ENCODE measurements around the gene ZNF501. TPM values are rescaled to one million over a fixed set of nuclear protein-coding genes. Genes with fewer than 3 reads are reported as not detected.

The ZNF501 gene
- total RNA-seq, 6 experiments from 2014 or later: 1.0 to 2.0 (median 1.7) TPM

GRCh38 chr3:44772099-44772442, 42.6 kb downstream of the ZNF501 start:
- H3K4me1 Mint-ChIP-seq (ENCODE audit: low read depth): no peaks in the 10 kb centered on the region

GRCh38 chr3:44782891-44783290, 53.5 kb downstream of the ZNF501 start:
- no peak for DNase-seq
- H3K4me1 Mint-ChIP-seq (ENCODE audit: low read depth): no peaks in the 10 kb centered on the region
- H3K27ac Mint-ChIP-seq: no peak overlapping the region
- TF ChIP-seq, protein P1, sequence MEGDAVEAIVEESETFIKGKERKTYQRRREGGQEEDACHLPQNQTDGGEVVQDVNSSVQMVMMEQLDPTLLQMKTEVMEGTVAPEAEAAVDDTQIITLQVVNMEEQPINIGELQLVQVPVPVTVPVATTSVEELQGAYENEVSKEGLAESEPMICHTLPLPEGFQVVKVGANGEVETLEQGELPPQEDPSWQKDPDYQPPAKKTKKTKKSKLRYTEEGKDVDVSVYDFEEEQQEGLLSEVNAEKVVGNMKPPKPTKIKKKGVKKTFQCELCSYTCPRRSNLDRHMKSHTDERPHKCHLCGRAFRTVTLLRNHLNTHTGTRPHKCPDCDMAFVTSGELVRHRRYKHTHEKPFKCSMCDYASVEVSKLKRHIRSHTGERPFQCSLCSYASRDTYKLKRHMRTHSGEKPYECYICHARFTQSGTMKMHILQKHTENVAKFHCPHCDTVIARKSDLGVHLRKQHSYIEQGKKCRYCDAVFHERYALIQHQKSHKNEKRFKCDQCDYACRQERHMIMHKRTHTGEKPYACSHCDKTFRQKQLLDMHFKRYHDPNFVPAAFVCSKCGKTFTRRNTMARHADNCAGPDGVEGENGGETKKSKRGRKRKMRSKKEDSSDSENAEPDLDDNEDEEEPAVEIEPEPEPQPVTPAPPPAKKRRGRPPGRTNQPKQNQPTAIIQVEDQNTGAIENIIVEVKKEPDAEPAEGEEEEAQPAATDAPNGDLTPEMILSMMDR (IDR thresholded peaks at IDR 0.05): no peak
- no peaks in the 10 kb centered on the region; the same call in 1 of the 2 replicates for H3K27me3 Mint-ChIP-seq (ENCODE audit: insufficient read depth)
- no peak overlapping the region for H3K4me3 Mint-ChIP-seq
- peaks cover 5% of the 10 kb centered on the region; the same call in 1 of the 2 replicates for H3K36me3 Mint-ChIP-seq (ENCODE audit: low read depth)
- H3K9me3 Mint-ChIP-seq: no peaks in the 10 kb centered on the region

More at GRCh38 chr3:44772099-44772442, 42.6 kb downstream of the ZNF501 start:
- Mint-ChIP-seq H3K27me3 (ENCODE audit: insufficient read depth) (no peaks in the 10 kb centered on the region), H3K9me3 (peaks cover 50% of the 10 kb centered on the region), H3K36me3 (ENCODE audit: low read depth) (peaks cover 71% of the 10 kb centered on the region), H3K27ac (no peak overlapping the region), H3K4me3 (no peak overlapping the region)
- TF ChIP-seq, protein P1 (IDR thresholded peaks at IDR 0.05): no peak
- DNase-seq: no peak

Other genes starting within 250 kb of the ZNF501 start
- 1 to 10 TPM in 2 of 6 experiments, under 1 TPM in 4; 0.57 to 1.2 (median 0.94) TPM for gene ZKSCAN7, start 174.4 kb upstream of the ZNF501 start, total RNA-seq (2021; fragmentation: NEBNext Ultra II Directional; extraction: Animal tissue kit (Norgen Biotek cat#: 25700))
- under 1 TPM; 0.05 to 0.23 (median 0.14) TPM for gene ZNF660, start 144.7 kb upstream of the ZNF501 start, total RNA-seq (2021; fragmentation: NEBNext Ultra II Directional; extraction: Animal tissue kit (Norgen Biotek cat#: 25700))
- gene ZNF197, start 104.6 kb upstream of the ZNF501 start, total RNA-seq (2021; fragmentation: NEBNext Ultra II Directional; extraction: Animal tissue kit (Norgen Biotek cat#: 25700)): 10 to 100 TPM; 12.0 to 13.5 (median 12.2) TPM
- 10 to 100 TPM in 3 of 6 experiments, 1 to 10 TPM in 3; 8.6 to 10.7 (median 10.0) TPM for gene ZNF35, start 80.9 kb upstream of the ZNF501 start, total RNA-seq (2021; fragmentation: NEBNext Ultra II Directional; extraction: Animal tissue kit (Norgen Biotek cat#: 25700))
- gene ZNF502, start 17.0 kb upstream of the ZNF501 start, total RNA-seq (2021; fragmentation: NEBNext Ultra II Directional; extraction: Animal tissue kit (Norgen Biotek cat#: 25700)): under 1 TPM; 0.09 to 0.88 (median 0.56) TPM
- 10 to 100 TPM; 25.5 to 36.7 (median 30.1) TPM for gene KIAA1143, start 32.0 kb downstream of the ZNF501 start, total RNA-seq (2021; fragmentation: NEBNext Ultra II Directional; extraction: Animal tissue kit (Norgen Biotek cat#: 25700))
- 10 to 100 TPM in 3 of 6 experiments, 1 to 10 TPM in 3; 4.4 to 11.9 (median 9.7) TPM for gene KIF15, start 32.2 kb downstream of the ZNF501 start, total RNA-seq (2021; fragmentation: NEBNext Ultra II Directional; extraction: Animal tissue kit (Norgen Biotek cat#: 25700))
- gene TMEM42, start 132.3 kb downstream of the ZNF501 start, total RNA-seq (2021; fragmentation: NEBNext Ultra II Directional; extraction: Animal tissue kit (Norgen Biotek cat#: 25700)): 10 to 100 TPM; 13.9 to 19.9 (median 16.7) TPM
- not detected for gene TGM4, start 145.0 kb downstream of the ZNF501 start, total RNA-seq (2021; fragmentation: NEBNext Ultra II Directional; extraction: Animal tissue kit (Norgen Biotek cat#: 25700))
- gene ZDHHC3, start 246.5 kb downstream of the ZNF501 start, total RNA-seq (2021; fragmentation: NEBNext Ultra II Directional; extraction: Animal tissue kit (Norgen Biotek cat#: 25700)): 10 to 100 TPM; 55.5 to 74.7 (median 64.4) TPM
- gene EXOSC7, start 246.6 kb downstream of the ZNF501 start, total RNA-seq (2021; fragmentation: NEBNext Ultra II Directional; extraction: Animal tissue kit (Norgen Biotek cat#: 25700)): 10 to 100 TPM; 41.0 to 54.1 (median 47.9) TPM

Data from HFFc6 (cell line).